HG03520 (cell line): ENCODE measurements around the gene UPB1.
"Not testable (repeated sequence)": the region's sequence is repeated elsewhere in the genome, so short reads cannot be mapped to it uniquely, and the experiment has no call there.

ENCODE experiments used
- ATAC-seq: cut with Tn5 transposase; IDR thresholded peaks from one replicate; pipeline ENCODE4 v1.9.1; 2021; ENCODE audit warnings: mild to moderate bottlenecking, moderate library complexity; ENCODE audit not compliant: unreplicated experiment

Gene UPB1

DNA sequence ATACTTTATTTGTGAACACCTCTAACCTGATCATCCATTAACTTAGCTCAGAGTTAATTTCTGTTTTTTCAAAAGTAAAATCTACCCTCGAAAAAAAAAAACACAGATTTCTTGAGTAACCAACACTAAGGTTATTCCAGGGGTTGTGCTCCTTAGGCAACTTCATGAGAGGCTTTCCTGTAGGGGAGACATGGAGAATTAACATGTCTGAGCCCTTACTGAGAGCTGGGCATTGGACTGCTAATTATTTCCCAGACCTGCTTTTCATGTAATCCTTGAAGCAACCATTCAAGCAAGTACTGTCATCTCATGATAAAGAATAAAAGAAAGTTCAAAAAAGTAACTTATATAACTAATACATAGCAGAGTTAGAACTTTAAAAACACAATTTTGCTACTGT, 13.5 kb upstream of the UPB1 start:
- no peak for ATAC-seq

DNA sequence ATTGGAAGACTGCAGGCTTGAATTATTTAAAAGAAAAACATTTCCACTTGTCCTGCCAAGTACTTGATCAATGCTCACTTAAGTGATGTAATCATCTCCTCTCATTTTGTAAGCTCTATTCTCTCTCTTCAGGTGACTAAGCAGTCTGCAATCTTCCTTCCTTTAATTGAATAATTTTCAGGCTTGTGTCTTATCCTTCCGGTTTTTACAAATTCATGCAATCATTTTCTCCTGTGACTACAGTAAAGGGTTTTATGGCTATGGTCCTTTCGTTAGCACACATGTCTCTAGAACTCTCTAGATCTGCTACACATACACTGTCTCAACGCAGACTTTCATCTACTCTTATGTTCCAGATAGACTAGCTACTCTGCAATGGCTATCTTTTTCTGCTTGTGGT, 12.6 kb upstream of the UPB1 start:
- ATAC-seq, result no peak

DNA sequence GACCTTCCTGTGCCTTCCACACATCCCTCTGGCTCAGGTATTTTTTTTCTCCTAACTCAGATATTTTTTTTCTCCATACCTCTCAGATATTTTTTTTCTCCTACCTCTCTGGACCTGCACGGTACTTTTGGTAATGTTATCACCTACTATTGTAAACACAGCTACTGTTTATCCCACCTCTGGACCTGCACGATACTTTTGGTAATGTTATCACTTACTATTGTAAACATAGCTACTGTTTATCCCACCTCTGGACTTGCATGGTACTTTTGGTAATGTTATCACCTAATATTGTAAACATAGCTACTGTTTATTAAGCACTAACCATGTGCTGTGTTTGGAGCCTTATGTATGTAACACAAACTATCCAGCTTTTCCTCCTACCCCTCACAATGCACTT, 12.1 kb upstream of the UPB1 start:
- ATAC-seq, result no peak

DNA sequence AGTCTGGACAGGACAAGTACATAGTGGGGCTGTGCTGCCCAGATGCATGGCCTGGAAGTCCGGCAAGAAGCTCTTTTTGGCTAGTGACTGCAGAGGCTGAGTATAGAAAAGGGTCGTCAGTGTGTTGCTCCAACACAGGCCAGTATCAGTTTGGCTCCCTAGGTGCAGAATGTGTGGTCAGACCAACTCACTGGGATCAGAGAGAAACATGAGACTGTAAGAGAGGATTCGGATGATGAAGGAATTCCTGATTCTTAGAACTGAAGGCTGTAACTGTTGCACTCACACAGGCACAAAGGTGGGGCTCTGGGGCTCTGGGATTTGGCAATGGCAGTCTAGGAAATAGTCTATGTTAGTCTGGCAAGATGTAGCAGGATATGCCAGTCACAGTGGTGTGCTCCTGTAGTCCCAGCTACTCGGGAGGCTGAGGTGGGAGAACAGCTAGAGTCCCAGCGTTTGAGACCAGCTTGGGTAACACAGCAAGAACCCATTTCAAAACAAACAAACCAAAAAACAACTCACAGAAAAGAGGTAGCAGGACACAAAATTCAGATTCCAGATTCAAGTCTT, 11.1 kb upstream of the UPB1 start:
- ATAC-seq, result no peak

DNA sequence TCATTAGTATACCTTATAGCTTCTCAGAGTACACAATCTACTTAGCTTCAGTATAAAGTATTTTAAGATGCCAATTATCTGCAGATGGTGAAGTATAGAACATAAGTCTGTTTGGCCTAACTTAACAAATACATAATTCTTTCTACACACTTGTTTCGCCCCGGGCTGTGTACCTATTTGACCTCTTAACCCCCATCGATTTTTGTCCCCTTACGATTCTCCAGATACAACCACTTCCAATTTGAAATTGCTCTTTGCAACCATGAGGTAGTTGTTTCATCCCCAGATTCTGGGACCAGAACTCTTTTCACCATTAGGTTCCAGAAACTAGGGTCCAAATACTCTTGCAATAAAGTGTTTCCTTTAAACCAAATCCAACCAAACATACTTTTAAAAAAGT, 10.0 kb upstream of the UPB1 start:
- no peak for ATAC-seq

DNA sequence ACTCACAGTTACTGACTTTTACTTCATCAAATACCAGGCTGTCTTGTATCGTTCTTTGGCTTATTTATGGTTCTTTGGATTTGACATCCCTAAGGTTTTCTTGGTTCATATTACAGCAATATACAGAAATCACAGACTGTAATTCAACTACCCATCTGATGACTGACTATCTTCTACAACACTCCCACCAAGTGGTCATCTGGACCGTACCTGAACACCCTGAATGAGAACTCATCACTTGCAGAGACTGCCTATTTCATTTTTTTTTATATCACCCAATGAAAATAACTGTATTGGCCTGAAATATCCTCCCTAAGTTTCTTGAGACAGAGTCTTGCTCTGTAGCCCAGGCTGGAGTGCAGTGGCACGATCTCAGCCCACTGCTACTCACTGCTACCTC, 9.5 kb upstream of the UPB1 start:
- ATAC-seq, result no peak

DNA sequence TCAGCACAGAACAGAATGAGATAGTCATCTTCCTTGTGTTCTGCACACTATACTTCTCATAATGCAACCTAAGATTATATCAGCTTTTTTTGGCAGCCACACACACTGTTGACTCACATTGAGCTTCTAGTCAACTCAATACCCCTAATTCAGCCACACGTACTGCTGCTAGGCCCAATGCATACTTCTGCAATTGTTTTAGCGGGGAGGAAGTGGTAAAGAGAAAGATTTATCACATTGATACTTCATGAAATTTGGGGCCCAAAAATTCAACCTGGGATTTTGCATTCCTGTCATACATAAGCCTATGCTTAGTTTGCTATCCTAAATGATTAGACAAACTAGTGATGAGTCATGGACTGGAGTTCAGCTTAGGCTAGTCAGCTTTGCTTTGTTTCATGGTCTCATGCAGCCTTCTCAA, 8.6 kb upstream of the UPB1 start:
- no peak for ATAC-seq

DNA sequence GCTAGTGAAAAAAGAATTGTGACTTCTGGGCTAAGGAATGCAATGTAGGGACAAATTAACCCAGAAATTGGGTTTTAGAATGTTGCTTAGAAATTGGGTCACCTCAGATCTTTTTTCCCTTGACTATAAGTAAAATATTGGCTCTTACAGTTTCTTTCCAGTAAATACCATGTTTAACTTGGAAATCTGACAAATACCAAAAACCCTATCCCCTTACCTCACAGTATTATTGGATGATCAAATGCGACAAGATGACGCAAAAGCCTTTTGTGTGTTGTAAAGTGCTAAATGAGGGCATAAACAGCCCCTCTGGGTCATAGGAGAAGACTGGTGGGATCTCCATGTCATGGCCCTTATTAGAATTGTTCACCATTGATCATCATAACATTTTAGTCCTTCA, 6.1 kb upstream of the UPB1 start:
- ATAC-seq, result no peak

DNA sequence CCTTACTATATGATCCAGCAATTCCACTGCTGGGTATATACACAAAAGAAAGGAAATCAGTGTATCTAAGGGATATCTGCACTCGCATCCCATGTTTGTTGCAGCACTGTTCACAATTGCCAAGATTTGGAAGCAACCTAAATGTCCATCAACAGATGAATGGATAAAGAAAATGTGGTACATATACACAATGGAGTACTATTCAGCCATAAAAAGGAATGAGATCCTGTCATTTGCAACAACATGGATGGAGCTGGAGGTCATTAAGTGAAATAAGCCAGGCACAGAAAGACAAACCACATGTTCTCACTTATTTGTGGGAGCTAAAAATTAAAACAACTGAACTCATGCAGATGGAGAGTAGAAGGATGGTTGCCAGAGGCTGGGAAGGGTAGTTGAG, 5.7 kb upstream of the UPB1 start:
- not testable (repeated sequence) for ATAC-seq

DNA sequence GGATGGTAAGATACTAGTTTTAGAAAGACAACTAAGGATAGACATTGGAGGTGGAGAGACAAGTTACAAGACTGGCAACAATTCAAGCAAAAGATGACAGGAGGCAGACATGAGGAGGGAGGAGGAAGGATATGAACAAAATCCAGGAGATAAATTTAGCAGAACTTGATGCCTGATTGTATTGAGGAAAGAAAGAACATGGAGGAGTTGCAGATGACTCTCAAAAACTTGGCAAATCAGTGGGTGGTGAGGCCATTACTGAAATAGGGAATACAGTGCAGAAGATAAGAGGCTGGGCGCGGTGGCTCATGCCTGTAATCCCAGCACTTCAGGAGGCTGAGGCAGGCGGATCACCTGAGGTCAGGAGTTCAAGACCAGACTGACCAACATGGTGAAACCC, 2.7 kb upstream of the UPB1 start:
- no peak for ATAC-seq

DNA sequence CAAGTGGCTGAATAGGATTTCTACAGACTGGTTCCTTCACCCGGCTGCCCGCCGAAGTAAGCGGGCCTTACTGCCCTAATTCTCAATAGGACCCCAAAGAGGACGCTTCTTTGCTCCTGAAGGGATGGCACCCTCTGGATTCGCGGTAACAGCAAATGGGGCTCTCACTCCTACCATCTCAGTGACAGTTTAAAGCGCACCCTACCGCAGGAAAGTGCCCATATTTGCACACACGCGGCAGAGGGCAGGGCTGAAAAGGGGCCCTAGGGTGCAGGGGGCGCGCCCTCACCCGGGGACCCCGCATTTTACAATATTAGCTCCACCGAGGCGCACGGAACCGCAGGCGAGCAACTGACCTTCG, 985 bp upstream of the UPB1 start:
- no peak for ATAC-seq

DNA sequence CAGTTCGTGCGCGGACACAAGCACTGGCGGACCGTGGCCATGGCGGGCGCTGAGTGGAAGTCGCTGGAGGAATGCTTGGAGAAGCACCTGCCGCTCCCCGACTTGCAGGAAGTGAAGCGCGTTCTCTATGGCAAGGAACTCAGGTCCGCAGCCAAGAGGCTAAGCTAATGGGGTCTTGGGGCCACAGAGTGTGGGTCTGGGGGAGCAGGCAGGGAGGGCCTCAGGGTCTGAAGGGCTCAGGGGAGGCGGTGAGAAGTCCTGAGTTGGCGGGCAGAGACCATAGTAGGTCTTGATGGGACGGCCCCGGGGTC, 188 bp downstream of the UPB1 start:
- ATAC-seq, result no peak

DNA sequence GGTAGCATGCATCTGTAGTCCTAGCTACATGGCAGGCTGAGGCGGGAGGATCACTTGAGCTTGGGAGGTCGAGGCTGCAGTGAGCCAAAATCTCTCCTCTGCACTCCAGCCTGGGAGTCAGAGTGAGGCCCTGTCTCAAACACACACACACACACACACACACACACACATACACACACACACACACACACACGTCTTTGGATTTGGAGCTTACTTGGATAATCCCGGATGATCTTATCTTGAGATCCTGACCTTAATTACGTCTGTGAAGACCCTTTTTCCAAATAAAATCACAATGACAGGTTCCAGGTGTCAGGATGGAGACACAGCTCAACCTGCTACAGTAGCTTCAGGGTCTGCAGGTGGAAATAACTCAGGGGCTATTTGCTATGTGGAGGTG, 1.1 kb downstream of the UPB1 start:
- no peak for ATAC-seq

DNA sequence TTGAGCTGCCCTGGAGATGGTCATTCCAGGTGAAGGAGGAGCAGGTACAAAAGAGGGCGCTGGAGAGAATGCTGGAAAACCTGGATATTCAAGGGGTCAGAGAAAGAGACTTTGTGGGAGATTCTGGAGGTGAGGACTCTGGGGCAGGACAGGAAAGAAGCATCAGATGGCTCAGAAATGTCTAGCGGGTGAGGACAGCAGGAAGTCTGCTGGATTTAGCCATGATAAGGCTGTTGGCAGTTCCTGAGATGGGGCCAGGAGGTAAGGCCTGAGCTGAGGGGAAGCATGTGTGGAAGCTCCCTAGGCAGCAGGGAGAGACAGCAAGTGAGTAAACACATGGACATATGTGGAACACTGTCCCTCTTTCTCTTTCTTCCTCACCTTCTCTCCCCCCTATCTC, 1.5 kb downstream of the UPB1 start:
- no peak for ATAC-seq

DNA sequence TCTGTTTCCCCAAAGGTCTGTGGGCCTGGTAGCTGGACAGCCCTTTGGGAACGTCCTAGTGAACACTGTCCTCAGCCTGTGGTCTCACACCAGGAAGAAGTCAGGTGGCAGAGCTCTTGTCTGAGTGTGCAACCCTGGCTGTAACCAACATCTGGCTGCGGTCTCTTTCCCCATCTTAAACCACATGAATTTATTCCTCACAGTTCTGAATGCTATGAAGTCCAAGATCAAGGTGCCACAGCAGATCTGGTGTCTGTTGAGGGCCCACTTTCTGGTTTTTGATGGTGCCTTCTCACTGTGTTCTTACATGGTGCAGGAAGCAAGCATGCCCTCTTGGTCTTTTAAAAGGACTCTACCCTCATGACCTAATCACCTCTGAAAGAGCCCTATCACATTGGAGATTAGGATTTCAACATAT, 2.7 kb downstream of the UPB1 start:
- ATAC-seq, result no peak

DNA sequence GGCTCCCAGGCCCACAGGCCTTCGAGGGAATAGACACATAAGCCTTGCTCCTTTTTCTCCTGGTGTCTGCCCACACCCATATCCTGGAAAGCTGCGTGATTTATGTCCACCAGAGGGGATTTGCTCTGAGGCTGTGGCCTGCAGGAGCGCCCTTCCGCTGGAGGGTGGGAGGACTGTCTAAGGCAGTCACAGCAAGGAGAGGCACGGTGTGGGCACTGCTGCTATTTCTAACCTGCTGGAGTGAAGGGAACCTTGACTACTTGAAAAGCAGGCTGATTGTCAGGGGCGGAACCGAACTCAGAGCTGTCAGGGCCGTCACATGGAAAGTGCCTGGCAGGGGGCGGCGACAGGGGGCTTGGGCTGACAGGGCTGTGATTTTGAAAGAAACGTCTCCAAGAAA, 3.7 kb downstream of the UPB1 start:
- ATAC-seq, result no peak

DNA sequence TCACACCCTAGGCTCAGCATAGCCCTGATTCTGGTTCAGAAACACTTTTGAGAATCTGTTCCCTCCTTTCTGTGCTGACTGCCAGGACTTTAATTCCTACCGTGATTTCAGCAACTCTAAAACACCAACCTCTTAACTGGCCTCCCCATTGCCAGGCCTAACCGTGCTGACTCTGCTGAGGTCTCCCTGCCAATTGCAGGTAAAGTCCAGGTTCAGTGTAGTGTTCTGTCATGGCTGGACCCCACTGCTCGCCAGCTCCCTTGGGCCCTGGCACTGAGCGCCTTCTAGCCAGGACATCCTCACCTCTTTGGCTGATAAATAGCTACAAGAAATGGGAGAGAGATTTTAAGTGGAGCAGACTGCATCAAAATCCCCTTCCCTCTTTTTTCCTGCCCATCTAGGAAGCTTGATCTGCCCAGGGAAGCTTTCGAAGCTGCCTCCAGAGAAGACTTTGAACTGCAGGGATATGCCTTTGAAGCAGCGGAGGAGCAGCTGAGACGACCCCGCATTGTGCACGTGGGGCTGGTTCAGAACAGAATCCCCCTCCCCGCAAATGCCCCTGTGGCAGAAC, 4.7 kb downstream of the UPB1 start:
- no peak for ATAC-seq

DNA sequence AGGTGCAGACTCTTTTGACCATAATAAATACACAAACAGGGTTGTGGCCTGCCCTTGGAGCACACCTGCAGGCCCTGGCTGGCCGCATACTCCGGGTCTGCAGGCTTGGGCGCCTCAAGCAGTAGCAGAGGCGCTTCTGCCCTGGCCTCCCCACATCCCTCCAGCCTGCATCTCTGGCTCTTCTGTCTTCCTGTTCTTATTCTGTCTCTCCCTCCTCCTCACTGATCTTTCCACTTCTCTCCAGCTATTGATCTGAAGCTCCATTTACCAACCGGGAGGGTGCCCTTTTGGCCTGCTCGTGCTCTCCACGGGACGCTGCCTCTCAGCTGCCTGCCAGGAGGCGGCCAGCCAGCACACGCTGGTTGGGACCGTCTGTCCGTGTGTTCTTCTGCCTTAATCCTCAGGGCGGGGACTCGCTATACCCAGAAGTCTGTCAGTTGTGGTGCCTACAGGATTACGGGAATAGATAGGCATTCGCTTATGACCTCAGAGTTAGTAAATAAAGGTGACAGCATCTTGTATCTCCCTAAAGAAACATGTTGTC, 5.2 kb downstream of the UPB1 start:
- ATAC-seq, result no peak

DNA sequence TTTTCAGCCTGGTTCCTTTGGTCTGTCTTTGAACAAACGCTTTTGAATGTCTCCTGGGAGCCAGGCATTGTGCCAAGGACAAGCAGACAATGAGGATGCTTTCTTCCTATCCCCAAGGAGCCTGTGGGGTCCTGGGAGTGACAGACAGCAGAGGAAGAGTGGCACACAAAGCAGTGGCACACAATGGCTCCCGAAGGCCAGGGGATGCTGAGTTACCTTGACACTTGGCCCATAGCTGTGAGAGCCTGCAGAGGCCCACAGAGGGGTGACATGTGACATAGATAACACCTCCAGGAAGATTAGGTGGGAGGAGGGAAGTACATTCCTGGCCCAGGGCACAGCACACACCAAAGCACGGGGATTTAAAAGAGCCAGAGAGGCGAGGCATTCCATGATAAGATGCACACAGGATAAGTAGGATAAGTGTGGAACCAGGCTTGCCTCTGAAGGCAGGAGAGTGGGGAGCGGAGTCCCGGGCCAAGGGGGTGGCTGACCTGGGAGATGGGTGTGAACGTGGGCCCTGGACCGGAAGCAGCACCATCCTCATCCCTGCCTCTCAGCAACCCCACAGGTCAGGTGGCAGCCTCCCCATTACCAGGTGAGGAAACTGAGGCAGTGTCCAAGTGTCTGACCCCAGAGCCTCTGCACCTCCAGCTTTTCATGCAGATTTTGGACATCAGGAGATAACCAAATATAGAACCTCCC, 6.3 kb downstream of the UPB1 start:
- ATAC-seq, result no peak

DNA sequence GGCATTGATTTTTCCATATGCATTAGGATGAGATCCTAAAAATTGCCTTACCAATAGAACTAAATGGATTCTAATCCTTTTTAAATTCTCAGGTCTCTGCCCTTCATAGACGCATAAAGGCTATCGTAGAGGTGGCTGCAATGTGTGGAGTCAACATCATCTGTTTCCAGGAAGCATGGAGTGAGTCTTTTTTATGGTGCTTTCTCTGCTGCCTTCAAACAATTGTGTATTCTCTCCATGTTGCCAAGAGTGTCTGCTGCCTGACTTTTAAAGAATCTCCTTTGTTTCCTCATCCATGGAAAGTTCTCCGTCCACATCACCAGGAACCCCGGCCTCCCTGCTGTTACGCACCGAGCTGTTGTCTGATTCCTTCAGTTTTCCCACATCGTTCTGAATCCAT, 6.9 kb downstream of the UPB1 start:
- ATAC-seq, result no peak

DNA sequence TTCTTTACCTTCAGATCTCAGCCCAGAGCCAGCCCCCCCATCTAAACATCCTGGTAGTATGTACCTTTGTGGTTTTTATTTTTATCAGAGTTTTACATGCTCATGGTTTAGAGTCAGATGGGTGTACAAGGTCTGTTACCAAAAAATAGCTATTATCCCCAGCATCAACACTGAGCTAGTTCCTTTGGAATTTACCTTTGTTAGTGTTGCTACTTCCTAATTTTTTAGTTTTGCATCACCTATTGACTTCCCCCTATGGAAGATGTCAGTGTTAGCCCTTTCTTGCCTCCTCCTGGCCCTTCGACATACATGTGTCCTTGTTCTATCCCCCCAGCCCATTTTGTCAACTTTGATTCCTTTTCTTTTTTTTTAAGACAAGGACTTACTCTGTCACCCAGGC, 7.4 kb downstream of the UPB1 start:
- ATAC-seq, result no peak

DNA sequence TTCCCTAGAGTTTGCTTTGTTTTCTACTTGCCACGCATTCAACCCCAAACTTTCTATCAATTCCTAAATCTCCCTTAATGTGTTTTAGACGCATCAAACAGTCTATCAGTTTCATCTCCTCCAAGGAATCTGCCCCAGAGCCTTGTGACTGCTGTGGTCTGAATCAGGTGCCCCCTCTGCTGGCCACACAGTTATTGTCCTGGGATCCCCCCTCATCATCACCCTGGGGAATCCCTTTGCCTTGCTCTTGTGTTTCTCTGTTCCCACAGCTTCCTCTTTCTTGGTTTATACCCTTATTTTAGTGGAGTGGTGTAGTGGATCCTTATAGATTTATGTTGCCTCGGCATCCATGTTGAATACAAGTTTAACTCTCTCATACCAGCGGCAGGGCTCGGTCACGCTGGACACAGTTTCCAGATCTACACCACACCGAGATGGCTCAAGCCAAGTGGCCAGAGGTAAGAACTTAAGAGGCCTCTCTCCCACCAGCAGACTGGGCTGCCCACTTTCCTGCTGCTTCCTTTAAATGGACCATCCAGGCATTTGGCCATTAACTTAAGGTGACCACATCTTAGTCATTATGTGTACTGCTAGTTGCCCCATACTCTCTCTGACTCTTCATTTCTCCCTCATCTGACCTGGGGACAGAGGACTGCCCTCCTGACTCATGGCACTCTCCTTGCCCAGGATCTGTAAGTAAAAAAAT, 8.2 kb downstream of the UPB1 start:
- ATAC-seq, result peak; percentile 46
